HCT116 (cell line): ENCODE measurements around the gene ALKBH6. TPM values are rescaled to one million over a fixed set of nuclear protein-coding genes. Genes with fewer than 3 reads are reported as not detected.

Source experiments
- ATAC-seq: fragments of 200-7000 bp; cut with Tn5 transposase; 2 replicates; pipeline ENCODE4 v1.9.1; 2020; ENCODE audit warnings: mild to moderate bottlenecking, moderate library complexity
- BruUV-seq: library from RNA; stranded (reverse); fragments of 400-500 nt; replicated peaks from 2 replicates; lab custom pipeline; 2021; lab: Mats Ljungman, UMichigan
- CTCF ChIA-PET: fragments of 300-600 bp; sonication (Branson Sonifier 250); formaldehyde crosslinking; loops from one replicate; lab custom pipeline; 2021; ENCODE audit warnings: antibody characterized with exemption; lab: Charles Lee
- POLR2A ChIA-PET: fragments of 300-600, 350-600 bp; sonication (Branson Sonifier 250); formaldehyde crosslinking; loops from one replicate; lab custom pipeline; 2021; ENCODE audit warnings: antibody characterized with exemption; lab: Charles Lee
- RAD21 ChIA-PET, 2 experiments: fragments of 300-600 bp; sonication (Branson Sonifier 250); formaldehyde crosslinking; loops; one replicate each; lab custom pipeline; 2023; ENCODE audit warnings: low total read pairs in 2 of 2; ENCODE audit not compliant: uncharacterized antibody in 2 of 2, unreplicated experiment in 2 of 2, low non-redundant PET in 1 of 2; lab: Charles Lee
- DNase-seq: peaks from one replicate; pipeline ENCODE4 v3.0.0-alpha.2; 2010; ENCODE audit warnings: low read depth, low spot score
- H2AFZ ChIP-seq: fragments of 200-600 bp; shearing (Covaris generic), sonication (generic); 2 replicates; pipeline ENCODE4 v1.6.1; 2017; ENCODE audit warnings: low read depth, mixed run types, mixed read lengths, antibody characterized with exemption, low read length; ENCODE audit not compliant: poor library complexity, severe bottlenecking
- H3K27ac ChIP-seq: 2 replicates; pipeline ENCODE4 v1.5.1; 2012; ENCODE audit warnings: low read depth, low read length
- H3K27me3 ChIP-seq: fragments of 200-600 bp; sonication (generic); 2 replicates; pipeline ENCODE4 v1.6.1; 2016; ENCODE audit warnings: mixed run types, low read length, mixed read lengths; ENCODE audit not compliant: insufficient read depth
- H3K36me3 ChIP-seq, 2 experiments: fragments of 200-500 bp in 1 of 2; fragments of 200-600 bp in 1 of 2; sonication (Bioruptor generic) in 1 of 2; sonication (generic) in 1 of 2; 2 replicates each; pipeline versions ENCODE4 v1.5.1 to v1.6.1; 2014 to 2016; ENCODE audit warnings: low read length in 2 of 2, inconsistent platforms in 1 of 2, mixed read lengths in 1 of 2, mixed run types in 1 of 2; ENCODE audit not compliant: insufficient read depth in 2 of 2, control insufficient read depth in 1 of 2
- H3K4me1 ChIP-seq, 2 experiments: fragments of 200-600 bp in 1 of 2; sonication (generic) in 1 of 2; 2 replicates each; pipeline versions ENCODE4 v1.5.1 to v1.6.1; 2012 to 2017; ENCODE audit warnings: low read length in 2 of 2, inconsistent platforms in 1 of 2, mild to moderate bottlenecking in 1 of 2, mixed read lengths in 1 of 2, mixed run types in 1 of 2, moderate library complexity in 1 of 2; ENCODE audit not compliant: insufficient read depth in 2 of 2, control insufficient read depth in 1 of 2
- H3K4me2 ChIP-seq: fragments of 200-600 bp; sonication (generic); 2 replicates; pipeline ENCODE4 v1.6.1; 2017; ENCODE audit warnings: mixed run types, low read length, mixed read lengths
- H3K4me3 ChIP-seq, 2 experiments: fragments of 200-600 bp in 1 of 2; sonication (generic) in 1 of 2; replicated peaks in 1 of 2; 2 replicates each; pipeline ENCODE4 v1.5.1; 2011 to 2016; ENCODE audit warnings: low read length in 2 of 2, control low read depth in 1 of 2, low read depth in 1 of 2, mild to moderate bottlenecking in 1 of 2, mixed read lengths in 1 of 2, mixed run types in 1 of 2
- H3K79me2 ChIP-seq: fragments of 200-600 bp; sonication (generic); 2 replicates; pipeline ENCODE4 v1.6.1; 2017; ENCODE audit warnings: mild to moderate bottlenecking, mixed run types, low read length, moderate library complexity, mixed read lengths; ENCODE audit not compliant: insufficient read depth
- H3K9ac ChIP-seq: fragments of 200-600 bp; sonication (generic); 2 replicates; pipeline ENCODE4 v1.6.1; 2016; ENCODE audit warnings: low read length, mixed read lengths
- H3K9me2 ChIP-seq: fragments of 200-600 bp; sonication (generic), shearing (Covaris generic); 2 replicates; pipeline ENCODE4 v1.6.1; 2017; ENCODE audit warnings: mixed run types, mild to moderate bottlenecking, moderate library complexity; ENCODE audit not compliant: insufficient read depth
- H3K9me3 ChIP-seq, 2 experiments: fragments of 200-500 bp in 1 of 2; fragments of 200-600 bp in 1 of 2; sonication (Bioruptor generic) in 1 of 2; sonication (generic) in 1 of 2; 2 replicates each; pipeline ENCODE4 v1.6.1; 2014 to 2017; ENCODE audit warnings: low read length in 2 of 2, mixed read lengths in 2 of 2, inconsistent platforms in 1 of 2, low read depth in 1 of 2, mild to moderate bottlenecking in 1 of 2, mixed run types in 1 of 2, moderate library complexity in 1 of 2; ENCODE audit not compliant: control insufficient read depth in 1 of 2, insufficient read depth in 1 of 2
- H4K20me1 ChIP-seq: fragments of 200-600 bp; sonication (generic), shearing (Covaris generic); 2 replicates; pipeline ENCODE4 v1.6.1; 2017; ENCODE audit warnings: mixed run types, mild to moderate bottlenecking, moderate library complexity; ENCODE audit not compliant: insufficient read depth
- CEBPB ChIP-seq: IDR thresholded peaks from 2 replicates; pipeline ENCODE4 v1.6.1; 2012; ENCODE audit warnings: low read depth
- POLR2AphosphoS5 ChIP-seq: IDR thresholded peaks from 2 replicates; pipeline ENCODE4 v1.6.1; 2011; ENCODE audit warnings: mild to moderate bottlenecking, low read depth, low read length, moderate library complexity
- SIN3A ChIP-seq: IDR thresholded peaks from 2 replicates; pipeline ENCODE4 v1.6.1; 2012; ENCODE audit warnings: low read depth
- TCF7L2 ChIP-seq: IDR thresholded peaks from 2 replicates; pipeline ENCODE4 v1.7.0; 2011; ENCODE audit warnings: borderline replicate concordance, inconsistent platforms; ENCODE audit not compliant: insufficient read depth, insufficient read length; ENCODE audit errors: extremely low read depth
- ZBTB33 ChIP-seq: IDR thresholded peaks from 2 replicates; pipeline ENCODE4 v1.6.1; 2011; ENCODE audit warnings: mild to moderate bottlenecking, low read length, moderate library complexity; ENCODE audit not compliant: insufficient replicate concordance; ENCODE audit errors: extremely low read depth
- intact Hi-C: fragments of 100-400 bp; cut with micrococcal nuclease; formaldehyde crosslinking; loops from 2 replicates; pipeline ENCODE4 v1.10.0; 2022
- total RNA-seq: library from RNA; stranded (reverse); gene quantifications from one replicate; pipeline ENCODE4 v1.2.1, GENCODE V29; 2021; ENCODE audit not compliant: unreplicated experiment
- TF ChIP-seq, protein P1 (sequence below): IDR thresholded peaks from 2 replicates; pipeline ENCODE4 v1.6.1; 2012; ENCODE audit warnings: low read depth
- TF ChIP-seq, protein P2 (sequence below), 3 experiments: fragments of 200-600 bp in 1 of 3; sonication (generic) in 1 of 3; IDR thresholded peaks in 2 of 3; conservative IDR thresholded peaks in 1 of 3; 2 replicates each; pipeline ENCODE4 v1.5.1; 2012 to 2017; ENCODE audit warnings: low read depth in 2 of 3, low read length in 2 of 3, antibody characterized with exemption in 1 of 3, borderline replicate concordance in 1 of 3, control low read depth in 1 of 3, mild to moderate bottlenecking in 1 of 3, mixed read lengths in 1 of 3, mixed run types in 1 of 3, moderate library complexity in 1 of 3; ENCODE audit not compliant: insufficient read depth in 1 of 3

Gene ALKBH6
- total RNA-seq, 1 experiment from 2014 or later = 28.6 TPM

DNA sequence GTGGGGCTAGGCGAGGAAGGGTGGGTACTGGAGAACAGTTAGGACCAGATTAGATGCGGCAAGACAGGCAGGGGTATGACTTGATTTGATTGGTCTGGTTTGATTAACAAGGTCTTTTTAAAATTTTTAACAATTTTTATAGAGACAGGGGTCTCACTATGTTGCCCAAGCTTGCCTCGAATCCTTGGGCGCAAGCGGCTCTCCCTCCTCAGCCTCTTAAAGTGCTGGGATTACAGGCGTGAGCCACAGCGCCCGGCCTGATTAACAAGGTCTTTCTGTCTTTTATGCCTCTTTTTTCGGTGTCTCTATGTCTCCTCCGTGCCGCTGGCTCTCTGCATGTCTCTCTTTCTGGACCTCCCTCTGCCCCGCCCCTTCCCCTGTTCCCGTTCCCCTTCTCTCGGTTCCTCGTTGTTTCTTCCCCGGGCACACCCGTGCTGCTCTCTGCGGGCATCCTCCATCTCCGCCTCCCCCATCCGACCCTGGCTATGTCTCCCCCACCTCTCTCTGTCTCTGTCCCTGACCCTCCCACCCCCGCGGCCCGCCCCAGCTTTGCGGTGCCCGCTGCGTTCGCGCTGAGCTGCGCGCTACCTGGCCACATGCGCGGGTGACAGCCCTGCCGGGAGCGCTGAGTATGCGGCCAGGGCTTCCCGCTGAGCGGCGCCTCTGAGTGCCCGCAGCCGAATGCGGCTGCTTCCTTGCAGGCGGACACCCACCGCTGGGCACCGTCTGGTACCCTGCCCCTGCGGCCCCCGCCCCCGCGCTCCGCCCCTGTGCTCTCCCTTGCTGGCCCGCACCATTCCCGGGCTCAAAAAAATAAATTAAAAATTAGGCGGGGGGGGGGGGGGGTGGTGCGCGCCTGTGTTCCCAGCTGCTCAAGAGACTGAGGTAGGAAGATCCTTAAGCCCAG lies 27.1 kb downstream of the ALKBH6 start (continued):
- TF ChIP-seq, protein P1, sequence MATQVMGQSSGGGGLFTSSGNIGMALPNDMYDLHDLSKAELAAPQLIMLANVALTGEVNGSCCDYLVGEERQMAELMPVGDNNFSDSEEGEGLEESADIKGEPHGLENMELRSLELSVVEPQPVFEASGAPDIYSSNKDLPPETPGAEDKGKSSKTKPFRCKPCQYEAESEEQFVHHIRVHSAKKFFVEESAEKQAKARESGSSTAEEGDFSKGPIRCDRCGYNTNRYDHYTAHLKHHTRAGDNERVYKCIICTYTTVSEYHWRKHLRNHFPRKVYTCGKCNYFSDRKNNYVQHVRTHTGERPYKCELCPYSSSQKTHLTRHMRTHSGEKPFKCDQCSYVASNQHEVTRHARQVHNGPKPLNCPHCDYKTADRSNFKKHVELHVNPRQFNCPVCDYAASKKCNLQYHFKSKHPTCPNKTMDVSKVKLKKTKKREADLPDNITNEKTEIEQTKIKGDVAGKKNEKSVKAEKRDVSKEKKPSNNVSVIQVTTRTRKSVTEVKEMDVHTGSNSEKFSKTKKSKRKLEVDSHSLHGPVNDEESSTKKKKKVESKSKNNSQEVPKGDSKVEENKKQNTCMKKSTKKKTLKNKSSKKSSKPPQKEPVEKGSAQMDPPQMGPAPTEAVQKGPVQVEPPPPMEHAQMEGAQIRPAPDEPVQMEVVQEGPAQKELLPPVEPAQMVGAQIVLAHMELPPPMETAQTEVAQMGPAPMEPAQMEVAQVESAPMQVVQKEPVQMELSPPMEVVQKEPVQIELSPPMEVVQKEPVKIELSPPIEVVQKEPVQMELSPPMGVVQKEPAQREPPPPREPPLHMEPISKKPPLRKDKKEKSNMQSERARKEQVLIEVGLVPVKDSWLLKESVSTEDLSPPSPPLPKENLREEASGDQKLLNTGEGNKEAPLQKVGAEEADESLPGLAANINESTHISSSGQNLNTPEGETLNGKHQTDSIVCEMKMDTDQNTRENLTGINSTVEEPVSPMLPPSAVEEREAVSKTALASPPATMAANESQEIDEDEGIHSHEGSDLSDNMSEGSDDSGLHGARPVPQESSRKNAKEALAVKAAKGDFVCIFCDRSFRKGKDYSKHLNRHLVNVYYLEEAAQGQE = no peak
- TF ChIP-seq TCF7L2 = no peak
- TF ChIP-seq ZBTB33 = no peak

DNA sequence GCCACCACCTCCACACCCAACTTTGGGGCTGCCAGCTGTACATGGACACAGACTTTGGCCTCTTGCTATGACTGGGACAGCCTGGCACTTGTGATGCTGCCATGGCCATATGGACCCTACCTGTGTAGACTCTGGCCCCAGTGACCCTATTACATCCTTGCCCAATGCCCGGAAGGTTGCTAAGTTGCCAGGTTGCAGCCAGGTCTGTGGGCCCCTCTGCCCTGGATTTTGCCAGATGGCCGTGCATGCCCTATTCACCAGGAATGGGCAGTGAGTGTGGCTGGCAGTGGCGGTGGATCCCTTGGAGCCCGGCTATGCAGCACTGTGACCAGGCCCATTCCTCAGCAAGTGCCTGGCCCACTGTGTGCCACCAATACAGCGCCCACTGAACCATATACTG lies 27.9 kb downstream of the ALKBH6 start:
- Histone ChIP-seq H4K20me1 (no peaks in the 10 kb centered on the region), H3K9me3 (no peaks in the 10 kb centered on the region), H3K4me2 (no peak overlapping the region), H3K4me3 (no peak overlapping the region), H3K4me1 (peaks cover 9 to 19% of the 10 kb centered on the region in 2 experiments; a peak in 3 of 4 replicates), H3K9me2 (no peaks in the 10 kb centered on the region), H2AFZ (no peak overlapping the region), H3K27ac (no peak overlapping the region), H3K79me2 (no peaks in the 10 kb centered on the region)
- BruUV-seq = no TSS peak
- RAD21 ChIA-PET = no interaction called here
- ATAC-seq = no peak
- TF ChIP-seq CEBPB (no peak), SIN3A (no peak), POLR2AphosphoS5 (no peak)
- TF ChIP-seq, protein P2, sequence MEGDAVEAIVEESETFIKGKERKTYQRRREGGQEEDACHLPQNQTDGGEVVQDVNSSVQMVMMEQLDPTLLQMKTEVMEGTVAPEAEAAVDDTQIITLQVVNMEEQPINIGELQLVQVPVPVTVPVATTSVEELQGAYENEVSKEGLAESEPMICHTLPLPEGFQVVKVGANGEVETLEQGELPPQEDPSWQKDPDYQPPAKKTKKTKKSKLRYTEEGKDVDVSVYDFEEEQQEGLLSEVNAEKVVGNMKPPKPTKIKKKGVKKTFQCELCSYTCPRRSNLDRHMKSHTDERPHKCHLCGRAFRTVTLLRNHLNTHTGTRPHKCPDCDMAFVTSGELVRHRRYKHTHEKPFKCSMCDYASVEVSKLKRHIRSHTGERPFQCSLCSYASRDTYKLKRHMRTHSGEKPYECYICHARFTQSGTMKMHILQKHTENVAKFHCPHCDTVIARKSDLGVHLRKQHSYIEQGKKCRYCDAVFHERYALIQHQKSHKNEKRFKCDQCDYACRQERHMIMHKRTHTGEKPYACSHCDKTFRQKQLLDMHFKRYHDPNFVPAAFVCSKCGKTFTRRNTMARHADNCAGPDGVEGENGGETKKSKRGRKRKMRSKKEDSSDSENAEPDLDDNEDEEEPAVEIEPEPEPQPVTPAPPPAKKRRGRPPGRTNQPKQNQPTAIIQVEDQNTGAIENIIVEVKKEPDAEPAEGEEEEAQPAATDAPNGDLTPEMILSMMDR (IDR thresholded peaks at IDR 0.05 in 2 of 3, conservative IDR thresholded peaks at IDR 0.05 in 1 of 3; ENCODE audit: borderline replicate concordance in 1 of 3, insufficient read depth in 1 of 3, low read depth in 2 of 3, low read length in 2 of 3) = no peak
- TF ChIP-seq, all 23 proteins: peak for 0
- 0 out of 2 replicates have a peak, but pooled peaks cover 3% of the 10 kb centered on the region for H3K27me3 ChIP-seq
- DNase-seq = no peak
- intact Hi-C loops = no loop called here
- no peak overlapping the region for H3K9ac ChIP-seq
- H3K36me3 ChIP-seq = no peaks in the 10 kb centered on the region
- POLR2A ChIA-PET = interaction anchor here (1.1 kb wide), 1 partner anchor 28 kb away, joined by 4 read pairs; the partner anchor contains the start of gene ALKBH6
- CTCF ChIA-PET = no interaction called here
